HEK293T (cell line): ENCODE measurements around the gene ART1.

ENCODE experiments used
- CTCF ChIA-PET: fragments of 350-600 bp; formaldehyde crosslinking; extraction: SDS; loops from one replicate; lab custom pipeline; 2021; ENCODE audit warnings: antibody characterized with exemption, inconsistent platforms; lab: Yijun Ruan, JAX
- POLR2A ChIA-PET: fragments of 350-600 bp; formaldehyde crosslinking; extraction: SDS; loops from one replicate; lab custom pipeline; 2020; ENCODE audit warnings: antibody characterized with exemption, inconsistent platforms; lab: Yijun Ruan, JAX
- DNase-seq: peaks from one replicate; pipeline ENCODE4 v3.0.0; 2012; ENCODE audit warnings: mixed read lengths; ENCODE audit errors: extremely low spot score
- ARNT ChIP-seq: fragments of 450-650 bp; IDR thresholded peaks from 2 replicates; pipeline ENCODE4 v1.6.1; 2017; ENCODE audit warnings: mild to moderate bottlenecking
- BHLHE40 ChIP-seq: fragments of 450-650 bp; IDR thresholded peaks from 2 replicates; pipeline ENCODE4 v1.6.1; 2016; ENCODE audit warnings: mild to moderate bottlenecking, moderate library complexity, borderline replicate concordance
- CTBP1 ChIP-seq: fragments of 450-650 bp; IDR thresholded peaks from 2 replicates; pipeline ENCODE4 v1.6.1; 2016; ENCODE audit warnings: borderline replicate concordance
- ELF4 ChIP-seq: fragments of 450-650 bp; IDR thresholded peaks from 2 replicates; pipeline ENCODE4 v1.6.1; 2017; ENCODE audit warnings: antibody characterized with exemption
- FOXA1 ChIP-seq: fragments of 450-650 bp; IDR thresholded peaks from 2 replicates; pipeline ENCODE4 v1.6.1; 2016; ENCODE audit warnings: mild to moderate bottlenecking
- FOXK2 ChIP-seq: fragments of 450-650 bp; IDR thresholded peaks from 2 replicates; pipeline ENCODE4 v1.6.1; 2016; ENCODE audit warnings: mild to moderate bottlenecking
- FOXM1 ChIP-seq: fragments of 450-650 bp; IDR thresholded peaks from 2 replicates; pipeline ENCODE4 v1.6.1; 2017; ENCODE audit warnings: mild to moderate bottlenecking, borderline replicate concordance
- HDGF ChIP-seq: fragments of 450-650 bp; IDR thresholded peaks from 2 replicates; pipeline ENCODE4 v1.6.1; 2017; ENCODE audit warnings: antibody characterized with exemption, borderline replicate concordance
- L3MBTL2 ChIP-seq: fragments of 450-650 bp; conservative IDR thresholded peaks from 2 replicates; pipeline ENCODE4 v1.6.1; 2016; ENCODE audit warnings: mild to moderate bottlenecking
- LEF1 ChIP-seq: fragments of 450-650 bp; IDR thresholded peaks from 2 replicates; pipeline ENCODE4 v1.6.1; 2017; ENCODE audit warnings: mild to moderate bottlenecking, borderline replicate concordance
- NFRKB ChIP-seq: fragments of 450-650 bp; IDR thresholded peaks from 2 replicates; pipeline ENCODE4 v1.6.1; 2016; ENCODE audit warnings: mild to moderate bottlenecking, moderate library complexity
- SP1 ChIP-seq: fragments of 450-650 bp; IDR thresholded peaks from 2 replicates; pipeline ENCODE4 v1.6.1; 2017
- SUZ12 ChIP-seq: fragments of 450-650 bp; IDR thresholded peaks from 2 replicates; pipeline ENCODE4 v1.6.1; 2016; ENCODE audit warnings: mild to moderate bottlenecking
- TARDBP ChIP-seq: fragments of 450-650 bp; IDR thresholded peaks from 2 replicates; pipeline ENCODE4 v1.6.1; 2016
- ZNF384 ChIP-seq: fragments of 450-650 bp; IDR thresholded peaks from 2 replicates; pipeline ENCODE4 v1.6.1; 2016
- TF ChIP-seq, protein P1 (sequence below): fragments of 450-650 bp; IDR thresholded peaks from 2 replicates; pipeline ENCODE4 v1.6.1; 2016

The ART1 gene

DNA sequence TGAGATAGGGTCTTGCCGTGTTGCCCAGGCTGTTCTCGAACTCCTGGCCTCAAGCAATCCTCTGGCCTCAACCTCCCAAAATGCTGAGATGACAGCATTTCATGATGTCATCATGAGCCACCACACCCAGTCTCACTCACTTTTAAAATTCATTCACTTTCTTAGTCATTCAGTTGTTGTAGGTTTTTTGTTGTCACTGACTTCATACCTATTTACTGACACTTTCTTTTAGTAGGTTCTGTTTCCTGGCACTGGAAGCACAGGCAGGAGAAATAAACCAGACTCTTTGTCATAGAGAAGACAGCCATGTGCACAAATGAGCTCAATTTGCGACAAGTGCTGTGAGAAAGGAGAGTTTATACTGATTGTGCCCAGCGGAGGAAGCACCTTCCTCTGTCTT lies 13.6 kb upstream of the ART1 start:
- ChIA-PET CTCF (no interaction called here), POLR2A (no interaction called here)
- TF ChIP-seq FOXM1, result no peak
- TF ChIP-seq NFRKB, result no peak
- no peak for TF ChIP-seq SUZ12
- no peak for TF ChIP-seq ELF4
- TF ChIP-seq ZNF384, result no peak
- no peak for DNase-seq

DNA sequence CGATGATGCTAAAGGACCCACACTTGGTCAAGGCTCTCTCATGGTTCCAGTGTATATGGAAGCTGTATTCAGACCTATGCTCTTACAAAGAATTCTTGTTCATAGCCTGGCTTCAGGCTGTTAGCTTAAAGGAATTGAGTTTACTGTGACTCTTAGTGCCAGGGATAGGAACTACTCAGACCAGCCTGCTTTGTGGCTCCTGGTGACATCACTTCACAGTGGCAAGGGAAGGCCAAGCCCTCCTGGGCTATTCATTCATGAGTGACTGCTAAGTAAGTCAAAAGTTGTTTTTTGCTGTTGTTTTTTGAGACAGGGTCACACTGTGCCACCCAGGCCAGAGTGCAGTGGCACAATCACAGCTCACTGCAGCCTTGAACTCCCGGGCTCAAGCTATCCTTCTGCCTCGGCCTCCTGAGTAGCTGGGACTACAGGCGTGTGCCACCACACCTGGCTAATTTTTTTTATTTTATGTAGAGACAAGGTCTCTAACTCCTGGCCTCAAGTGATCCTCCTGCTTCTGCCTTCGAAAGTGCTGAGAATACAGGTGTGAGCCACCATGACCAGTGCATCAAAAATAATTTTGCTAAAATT lies 12.8 kb upstream of the ART1 start:
- DNase-seq, result no peak
- POLR2A ChIA-PET, result no interaction called here
- no peak for TF ChIP-seq ELF4
- no peak for TF ChIP-seq CTBP1
- TF ChIP-seq ARNT, result no peak
- TF ChIP-seq, protein P1, sequence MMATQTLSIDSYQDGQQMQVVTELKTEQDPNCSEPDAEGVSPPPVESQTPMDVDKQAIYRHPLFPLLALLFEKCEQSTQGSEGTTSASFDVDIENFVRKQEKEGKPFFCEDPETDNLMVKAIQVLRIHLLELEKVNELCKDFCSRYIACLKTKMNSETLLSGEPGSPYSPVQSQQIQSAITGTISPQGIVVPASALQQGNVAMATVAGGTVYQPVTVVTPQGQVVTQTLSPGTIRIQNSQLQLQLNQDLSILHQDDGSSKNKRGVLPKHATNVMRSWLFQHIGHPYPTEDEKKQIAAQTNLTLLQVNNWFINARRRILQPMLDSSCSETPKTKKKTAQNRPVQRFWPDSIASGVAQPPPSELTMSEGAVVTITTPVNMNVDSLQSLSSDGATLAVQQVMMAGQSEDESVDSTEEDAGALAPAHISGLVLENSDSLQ, result no peak
- no peak for TF ChIP-seq LEF1
- no peak for TF ChIP-seq ZNF384
- TF ChIP-seq FOXM1, result no peak
- TF ChIP-seq TARDBP, result no peak
- no peak for TF ChIP-seq SUZ12
- no peak for TF ChIP-seq SP1
- no peak for TF ChIP-seq BHLHE40
- no peak for TF ChIP-seq NFRKB
- TF ChIP-seq L3MBTL2, result no peak
- no peak for TF ChIP-seq HDGF
- TF ChIP-seq FOXA1, result no peak
- TF ChIP-seq FOXK2, result no peak
- CTCF ChIA-PET, result no interaction called here

DNA sequence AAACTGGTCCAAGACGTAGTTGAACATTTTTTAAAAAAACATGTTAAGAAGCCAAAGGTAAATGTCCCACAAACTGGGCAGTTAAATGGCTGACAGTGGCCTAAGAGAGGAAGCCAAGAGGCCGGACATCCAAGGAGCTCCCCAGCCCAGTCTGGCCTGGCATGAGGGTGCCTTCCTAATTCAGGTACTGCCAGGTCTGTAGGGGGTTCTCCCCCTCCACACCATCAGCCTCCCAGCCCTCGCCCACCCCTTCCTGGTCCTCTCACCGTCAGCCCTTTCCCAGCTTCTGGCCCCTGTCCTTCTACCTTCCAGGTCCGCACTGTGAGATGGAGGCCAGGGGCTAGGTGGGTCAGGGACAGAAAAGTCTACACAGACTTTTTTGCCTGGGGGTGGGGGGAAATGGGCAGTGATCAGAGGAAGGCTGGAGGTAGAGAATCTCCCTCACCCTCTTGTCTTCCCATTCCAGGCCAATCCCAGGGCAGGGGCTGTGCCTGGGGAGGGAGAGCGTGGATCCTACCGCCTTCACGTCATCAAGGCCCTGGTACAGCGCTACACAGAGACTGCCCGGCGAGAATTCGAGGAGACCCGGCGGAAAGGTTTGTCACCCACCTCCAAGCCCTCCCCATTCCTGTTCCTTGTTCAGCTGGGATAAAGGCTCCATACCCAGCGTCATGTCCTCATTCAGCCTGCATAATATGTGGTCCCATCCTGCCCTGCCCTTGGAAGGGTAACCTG lies 9.1 kb upstream of the ART1 start:
- ChIA-PET CTCF (no interaction called here), POLR2A (no interaction called here)
- no peak for DNase-seq
- no peak for TF ChIP-seq ELF4
- TF ChIP-seq HDGF, result no peak
- no peak for TF ChIP-seq FOXA1
- TF ChIP-seq, protein P1, result no peak
- no peak for TF ChIP-seq SP1

DNA sequence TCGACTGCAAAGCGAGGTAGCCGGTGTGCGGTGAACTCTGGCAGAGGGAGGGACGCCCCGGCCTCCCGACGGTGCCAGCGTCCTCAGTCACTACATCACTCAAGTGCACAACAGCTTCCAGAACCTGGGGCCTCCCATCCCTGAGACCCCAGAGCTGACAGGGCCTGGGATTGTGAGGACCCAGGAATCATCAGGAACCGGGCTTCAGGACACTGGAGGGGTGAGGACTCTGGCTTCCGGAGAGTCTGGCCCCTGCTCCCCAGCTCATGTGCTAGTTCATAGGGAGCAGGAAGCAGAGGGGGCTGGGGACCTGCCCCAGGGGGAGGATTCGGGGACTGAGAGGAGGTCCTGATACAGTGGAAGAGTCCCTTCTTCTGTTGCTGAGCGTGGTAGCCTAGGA lies 7.7 kb upstream of the ART1 start:
- DNase-seq, result no peak
- CTCF ChIA-PET, result no interaction called here
- POLR2A ChIA-PET, result no interaction called here
- TF ChIP-seq LEF1 (no peak), NFRKB (no peak), SP1 (no peak), L3MBTL2 (no peak), CTBP1 (no peak), FOXK2 (no peak), BHLHE40 (no peak), TARDBP (no peak), ARNT (no peak), ELF4 (no peak), SUZ12 (no peak)
- TF ChIP-seq, protein P1, result no peak

DNA sequence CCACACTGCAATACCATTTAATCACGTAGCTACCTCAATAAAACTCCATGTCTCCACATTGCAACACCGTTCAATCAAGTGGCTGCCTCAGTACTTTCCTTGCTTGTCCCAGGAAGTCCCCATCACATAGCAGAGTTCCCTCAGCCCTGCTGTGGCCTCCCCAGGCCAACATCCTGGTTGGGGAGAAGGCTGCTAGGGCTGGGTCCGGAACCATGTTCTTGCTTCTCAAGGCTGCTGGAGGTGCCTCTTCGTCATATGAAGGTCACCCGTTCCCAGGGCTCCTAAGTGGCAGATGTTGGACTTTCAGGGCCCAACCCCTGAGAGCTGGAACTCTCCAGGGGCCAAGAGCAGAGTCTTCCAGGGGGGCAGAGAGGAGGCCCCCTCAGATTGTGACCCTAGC lies 6.4 kb upstream of the ART1 start:
- ChIA-PET CTCF (no interaction called here), POLR2A (no interaction called here)
- TF ChIP-seq FOXK2 (no peak), FOXM1 (no peak), ARNT (no peak), LEF1 (no peak), HDGF (no peak)
- TF ChIP-seq, protein P1, result no peak
- DNase-seq, result no peak

DNA sequence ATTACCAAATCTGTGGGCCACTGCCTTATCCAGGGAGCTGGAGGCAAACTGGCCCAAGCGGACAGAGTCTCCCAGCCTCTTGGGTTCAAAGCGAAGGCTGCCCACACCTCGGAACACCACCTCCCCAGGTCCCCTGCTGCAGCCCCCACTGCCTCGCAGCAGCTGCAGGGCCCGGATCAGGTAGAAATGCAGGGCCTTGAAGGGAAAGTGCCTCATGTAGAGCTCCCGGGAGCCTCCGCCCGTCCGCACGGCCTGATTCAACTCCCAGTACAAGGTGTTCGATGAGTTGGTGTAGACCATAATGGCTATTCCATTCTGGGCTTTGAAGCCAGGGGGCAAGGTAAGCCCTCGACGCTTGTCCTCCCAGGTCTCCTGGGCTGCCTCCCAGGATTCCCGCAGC lies 5.1 kb upstream of the ART1 start:
- CTCF ChIA-PET, result no interaction called here
- POLR2A ChIA-PET, result no interaction called here
- DNase-seq, result no peak
- TF ChIP-seq LEF1 (no peak), ZNF384 (no peak), ARNT (no peak), HDGF (no peak), FOXK2 (no peak), NFRKB (no peak), SUZ12 (no peak), SP1 (no peak), TARDBP (no peak), L3MBTL2 (no peak), CTBP1 (no peak), ELF4 (no peak), BHLHE40 (no peak), FOXM1 (no peak), FOXA1 (no peak)
- TF ChIP-seq, protein P1, result no peak
